ENCODE data around the gene ARPP21.

The ARPP21 gene

DNA sequence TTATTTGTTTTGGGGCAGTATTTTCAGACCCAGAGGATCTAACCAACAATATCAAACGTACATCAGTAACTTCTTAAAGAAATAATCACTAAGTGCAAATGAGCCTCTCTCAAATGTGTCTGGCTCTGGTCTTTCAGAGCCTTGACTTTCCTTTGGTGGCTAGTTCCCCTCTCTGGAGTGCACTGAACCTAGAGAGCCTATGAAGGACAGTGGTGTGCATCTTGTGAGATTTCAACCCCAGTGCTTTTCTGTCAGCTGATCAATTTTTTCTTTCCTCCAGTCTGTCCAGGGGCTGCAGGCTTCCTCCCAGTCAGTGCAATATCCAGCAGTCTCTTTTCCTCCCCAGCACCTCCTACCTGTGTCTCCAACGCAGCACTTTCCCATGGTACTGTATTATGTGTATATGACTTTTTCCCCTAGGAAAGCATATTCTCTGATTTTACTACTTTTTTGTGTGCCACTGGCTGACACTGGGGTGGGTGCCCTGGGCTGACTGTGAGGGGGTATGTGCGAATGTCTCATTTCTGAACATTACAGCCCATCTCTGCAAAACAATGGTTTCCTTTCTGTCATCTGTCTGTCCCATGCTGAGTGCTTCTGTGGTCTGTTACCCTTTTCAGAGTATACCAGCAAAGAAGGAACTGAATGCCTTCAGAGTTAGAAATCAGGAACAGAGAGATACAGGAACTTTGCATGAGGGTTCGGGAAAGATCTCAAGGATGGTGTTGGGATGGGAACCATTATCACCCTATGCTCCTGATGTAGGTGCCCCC lies 98.8 kb downstream of the ARPP21 start:
- DNase-seq: no peak

DNA sequence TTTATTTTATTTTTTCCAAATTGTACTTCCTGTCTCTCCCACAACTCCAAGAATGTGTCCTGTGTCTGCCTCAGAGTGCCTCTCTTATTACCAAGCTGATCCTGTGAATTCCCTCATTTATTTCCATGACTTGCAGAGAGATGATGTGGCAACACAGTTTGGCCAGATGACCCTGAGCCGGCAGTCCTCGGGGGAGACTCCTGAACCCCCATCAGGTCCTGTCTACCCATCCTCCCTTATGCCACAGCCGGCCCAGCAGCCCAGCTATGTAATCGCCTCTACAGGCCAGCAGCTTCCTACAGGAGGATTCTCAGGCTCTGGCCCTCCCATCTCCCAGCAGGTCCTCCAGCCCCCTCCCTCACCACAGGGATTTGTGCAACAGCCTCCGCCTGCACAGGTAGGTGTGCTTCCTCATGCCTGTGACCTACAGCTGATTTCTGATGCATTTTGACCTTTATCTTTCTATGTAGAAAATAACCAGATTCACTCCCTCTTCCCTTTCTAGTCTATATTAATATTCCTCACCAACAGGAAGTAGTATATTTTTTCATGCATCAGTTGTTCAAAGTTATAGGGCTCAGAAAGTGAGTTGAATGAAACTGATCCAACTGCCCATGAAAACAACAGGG lies 100.0 kb downstream of the ARPP21 start:
- no peak for DNase-seq

DNA sequence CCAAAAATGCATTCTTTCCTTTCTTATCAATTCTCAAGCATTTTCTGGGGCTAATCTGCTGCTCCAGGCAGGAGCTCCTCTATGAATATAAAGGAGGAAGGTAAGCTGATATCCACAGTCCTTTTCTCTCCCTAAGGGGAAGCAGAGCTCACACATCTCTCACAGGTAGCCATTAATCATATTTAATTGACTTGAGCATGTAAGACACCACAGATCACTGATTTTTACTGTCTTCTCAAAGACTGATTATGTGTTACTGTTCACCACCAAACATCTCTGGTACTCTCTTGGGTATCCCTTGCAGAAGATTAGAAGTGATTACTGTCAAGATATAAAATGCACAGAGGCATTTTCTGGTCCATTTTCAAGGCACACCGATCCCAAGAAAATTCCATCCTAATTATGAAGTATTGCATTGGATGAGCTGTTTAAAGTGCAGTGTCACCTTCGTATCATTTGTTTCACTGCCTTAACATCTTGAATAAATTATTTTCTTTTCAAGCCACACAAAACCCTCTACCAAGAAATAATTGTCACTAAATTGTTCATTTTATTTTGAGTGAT lies 100.7 kb downstream of the ARPP21 start:
- DNase-seq: no peak

DNA sequence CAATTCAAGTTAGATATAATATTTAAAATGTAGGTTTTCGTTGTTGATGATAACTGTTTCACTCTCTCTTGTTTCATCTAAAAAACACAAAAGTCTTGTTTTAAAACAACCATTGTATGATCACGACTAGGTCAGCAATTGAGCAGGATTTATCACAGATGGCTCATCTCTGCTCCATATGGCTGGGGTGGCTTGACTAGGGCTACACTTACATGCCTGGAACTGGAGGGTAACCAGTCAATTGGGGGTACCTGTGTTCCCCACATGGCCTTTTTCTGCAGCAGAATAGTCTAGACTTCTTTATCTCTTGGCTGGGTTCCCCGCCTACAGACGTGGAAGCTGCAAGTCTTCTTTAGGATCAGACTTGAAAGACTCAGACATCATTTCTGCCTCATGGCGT lies 103.9 kb downstream of the ARPP21 start:
- DNase-seq: no peak

DNA sequence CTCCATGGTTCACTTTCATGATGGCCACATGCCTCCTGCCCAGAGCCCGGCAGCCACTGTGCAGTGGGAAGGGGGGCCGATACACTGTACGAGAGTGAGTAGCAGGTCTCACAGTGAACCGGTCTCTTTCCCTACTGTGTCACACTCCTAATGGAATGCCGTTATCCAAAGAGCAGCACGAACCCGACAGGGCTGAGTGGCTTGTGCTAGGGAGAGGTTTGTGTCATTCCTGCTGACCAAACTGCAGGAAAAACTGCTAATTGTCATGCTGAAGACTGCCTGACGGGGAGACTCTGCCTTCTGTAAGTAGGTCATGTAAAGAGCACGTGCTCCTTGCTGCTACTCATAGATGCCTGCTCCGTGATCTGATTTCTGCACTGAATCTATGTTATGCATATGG lies 105.1 kb downstream of the ARPP21 start:
- no peak for DNase-seq

DNA sequence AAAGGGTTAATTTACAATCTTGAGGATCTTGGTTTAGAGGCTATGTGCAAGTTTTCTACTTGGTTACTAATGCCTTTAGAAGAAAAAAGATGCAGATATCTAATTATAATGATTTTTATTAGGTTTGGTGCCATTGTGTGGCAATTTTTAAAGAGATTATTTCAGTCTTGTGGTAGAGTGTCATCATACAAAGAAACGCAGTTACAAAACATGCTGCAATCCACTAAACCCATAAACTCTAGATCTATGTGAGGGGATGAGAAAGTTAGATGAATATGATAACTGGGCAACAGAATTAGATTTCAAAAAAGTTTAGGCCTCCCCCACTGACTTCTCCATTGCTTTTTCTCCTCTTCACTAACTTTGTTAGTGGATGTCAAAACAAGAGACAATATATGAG lies 106.0 kb downstream of the ARPP21 start:
- DNase-seq: no peak

DNA sequence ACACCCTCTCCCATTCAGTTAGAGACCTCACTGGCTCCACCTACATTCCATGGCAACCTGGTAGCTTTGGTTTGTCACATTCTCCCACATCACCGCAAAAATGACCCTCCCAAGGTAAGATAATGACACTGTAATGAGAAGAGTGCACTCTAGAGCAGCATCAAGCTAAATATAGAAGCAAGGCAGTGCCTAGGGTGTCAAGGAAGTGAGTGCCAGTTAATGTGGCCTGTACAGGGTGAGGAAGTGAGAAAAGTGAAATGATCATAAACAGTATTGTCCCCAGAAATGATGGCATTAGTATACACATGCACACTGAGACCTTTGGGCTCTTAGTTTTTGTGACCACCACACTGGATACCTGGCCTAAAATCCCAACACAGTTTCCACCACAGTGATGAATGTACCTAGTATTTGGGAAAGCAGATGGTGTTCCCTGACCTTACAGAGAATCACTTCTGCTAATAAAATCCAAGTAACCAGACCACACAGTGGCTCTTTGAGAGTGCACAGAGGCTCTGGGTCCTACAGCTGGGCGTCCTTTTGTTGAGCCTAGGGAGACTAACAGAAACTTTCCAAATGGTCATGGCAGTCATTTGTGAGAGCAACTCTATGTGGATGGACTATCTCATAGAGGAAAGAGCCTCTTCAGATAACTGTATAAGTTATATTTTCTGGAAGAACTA lies 106.6 kb downstream of the ARPP21 start:
- DNase-seq: no peak

DNA sequence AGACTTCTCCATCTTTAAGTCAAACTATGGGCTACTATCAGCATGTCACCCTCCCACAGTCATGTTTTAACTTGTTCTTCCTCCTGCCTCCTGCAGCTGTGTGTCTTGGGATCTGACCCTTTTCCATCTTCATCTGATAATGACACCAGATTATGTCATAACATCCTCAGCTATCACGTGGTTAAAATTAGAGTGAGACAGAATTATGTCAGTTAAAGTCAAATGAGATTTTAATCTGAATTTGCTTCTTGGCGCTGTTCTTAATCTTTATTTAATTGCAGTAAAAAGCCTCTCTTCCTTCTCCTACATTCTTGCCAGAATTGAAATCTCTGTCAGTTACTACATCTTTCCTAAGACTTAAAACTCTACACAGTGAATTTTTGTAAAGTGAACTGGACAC lies 107.2 kb downstream of the ARPP21 start:
- DNase-seq: no peak

DNA sequence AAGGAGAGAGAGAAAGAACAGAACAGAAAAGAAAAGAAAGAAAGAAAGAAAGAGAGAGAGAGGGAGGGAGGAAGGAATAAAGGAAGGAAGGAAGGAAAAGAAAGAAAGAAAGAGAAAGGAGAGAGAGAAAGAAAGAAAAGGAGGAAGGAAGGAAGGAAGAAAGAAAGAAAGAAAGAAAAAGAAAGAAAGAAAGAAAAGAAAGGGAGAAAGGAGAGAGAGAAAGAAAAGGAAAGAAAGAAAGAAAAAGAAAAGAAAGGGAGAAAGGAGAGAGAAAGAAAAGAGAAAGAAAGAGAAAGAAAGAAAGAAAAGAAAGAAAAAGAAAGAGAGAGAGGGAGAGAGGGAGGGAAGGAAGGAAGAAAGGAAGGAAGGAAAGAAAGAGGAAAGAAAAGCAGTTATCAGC lies 108.8 kb downstream of the ARPP21 start:
- no peak for DNase-seq

DNA sequence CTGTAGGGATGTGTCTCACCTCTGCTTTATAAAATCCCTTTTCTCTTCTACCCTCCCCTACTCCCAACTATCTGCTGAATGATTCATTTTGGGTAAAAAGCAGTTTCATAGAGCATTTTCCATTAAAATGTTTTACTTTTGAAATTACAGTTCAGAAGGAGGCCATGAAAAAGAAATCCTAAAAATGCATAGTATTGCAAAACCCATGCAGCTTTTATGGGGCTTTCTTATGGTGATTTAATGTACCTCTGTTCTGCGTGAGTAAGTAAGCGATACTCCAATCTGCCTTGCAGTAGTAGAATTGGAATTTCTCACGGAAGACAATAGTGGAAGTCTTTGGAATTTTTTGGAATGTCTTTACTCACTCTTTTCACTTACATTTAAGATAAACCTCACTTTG lies 111.9 kb downstream of the ARPP21 start:
- DNase-seq: no peak

DNA sequence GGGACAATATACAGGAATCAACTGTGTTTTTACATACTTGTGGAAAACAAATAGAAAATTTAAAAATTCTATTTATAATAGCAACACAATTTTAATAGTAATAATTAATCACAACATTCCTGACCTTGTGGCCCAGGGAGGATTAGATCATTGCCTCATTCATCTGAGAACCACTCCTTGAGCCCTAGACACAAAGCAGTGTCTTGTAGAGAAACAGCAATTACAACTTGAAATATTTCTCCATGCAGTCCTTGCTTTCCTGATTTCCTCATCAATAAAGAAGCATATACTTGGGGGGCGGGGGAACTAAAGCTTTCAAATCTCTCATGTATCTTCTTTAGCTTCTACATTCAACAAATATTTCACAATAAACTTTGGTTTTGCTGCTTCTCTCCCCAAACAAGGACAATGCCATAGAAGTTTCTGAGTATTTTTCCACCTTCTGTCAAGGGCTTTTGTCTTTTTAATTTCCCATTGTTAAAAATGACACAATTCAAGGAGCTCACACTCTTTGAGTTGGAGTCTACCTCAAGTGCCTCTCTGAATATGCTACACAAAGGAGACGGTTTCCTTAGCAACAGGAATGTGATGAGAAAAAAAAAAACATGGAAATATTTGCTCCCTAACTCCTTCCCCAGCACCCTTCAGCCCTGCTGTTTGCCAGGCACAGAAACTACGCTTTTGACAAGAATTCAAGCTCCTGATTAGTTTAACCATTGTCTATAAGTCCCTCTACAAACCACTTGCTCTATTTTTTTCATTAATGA lies 118.8 kb downstream of the ARPP21 start:
- no peak for DNase-seq

DNA sequence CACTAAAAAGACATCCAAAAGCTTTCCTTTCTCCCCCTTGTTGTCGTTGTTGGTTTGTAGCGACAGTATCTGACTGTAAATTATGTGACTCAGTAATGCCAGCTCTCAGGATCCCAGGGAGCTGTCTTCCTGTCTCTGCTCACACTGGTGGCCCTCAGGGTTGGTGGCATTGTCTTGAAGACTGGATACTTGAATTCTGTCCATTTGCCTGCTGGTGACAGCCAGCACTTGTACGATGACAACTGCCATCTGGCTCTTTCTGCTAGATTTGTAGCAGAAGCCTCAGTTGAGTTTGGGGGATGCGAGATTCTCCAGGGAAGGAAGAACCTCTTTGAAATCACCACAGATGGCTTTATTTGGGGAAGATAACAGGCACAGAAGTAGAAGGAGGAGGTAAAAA lies 120.8 kb downstream of the ARPP21 start:
- no peak for DNase-seq

DNA sequence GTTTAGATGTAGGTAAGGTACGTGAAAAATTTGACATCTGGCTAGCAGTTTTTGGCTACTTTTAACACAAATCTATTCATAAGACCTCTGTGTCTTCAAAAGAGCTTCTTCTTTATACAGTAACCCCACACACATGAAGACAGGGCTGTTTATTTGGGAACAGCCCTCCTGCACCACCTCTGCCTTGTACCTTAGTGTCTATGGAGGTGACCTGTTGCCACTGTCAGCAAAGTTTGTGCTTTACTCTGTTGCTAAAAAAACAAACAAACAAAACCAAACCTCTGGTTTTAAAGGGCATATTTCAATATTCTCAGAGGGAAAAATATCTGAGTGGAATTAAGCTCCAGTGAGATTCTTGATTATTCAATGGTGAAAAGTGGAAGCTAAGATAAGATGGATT lies 122.0 kb downstream of the ARPP21 start:
- no peak for DNase-seq

DNA sequence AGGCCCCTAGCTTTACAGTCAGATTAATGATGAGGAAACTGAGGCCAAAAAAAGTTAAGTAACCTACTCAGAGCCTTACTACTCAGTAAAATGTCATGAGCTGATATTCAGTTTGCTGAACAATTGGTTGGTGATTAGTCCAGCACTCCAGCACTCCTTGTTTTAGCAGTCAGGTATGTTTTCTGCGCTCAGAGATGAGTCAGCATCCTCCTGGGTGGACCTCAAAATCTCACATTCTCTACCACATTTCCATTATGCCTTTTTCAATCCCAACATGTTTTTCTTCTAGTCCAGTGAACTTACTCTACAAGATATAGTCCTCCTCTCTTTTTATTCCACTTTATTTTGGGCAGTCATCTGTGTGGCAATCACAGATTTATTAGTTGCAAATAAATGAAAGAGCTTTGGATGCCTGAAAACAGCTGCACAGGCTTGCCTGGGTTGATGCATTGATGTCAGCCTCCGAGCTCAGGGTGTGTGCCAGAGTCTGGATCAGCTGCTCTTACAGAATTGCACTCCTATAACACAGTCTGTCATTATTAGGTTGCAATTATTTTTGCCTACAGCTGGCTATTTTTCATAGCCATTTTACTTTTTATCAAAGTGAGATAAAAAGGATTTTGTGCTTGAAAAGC lies 133.2 kb downstream of the ARPP21 start:
- no peak for DNase-seq

DNA sequence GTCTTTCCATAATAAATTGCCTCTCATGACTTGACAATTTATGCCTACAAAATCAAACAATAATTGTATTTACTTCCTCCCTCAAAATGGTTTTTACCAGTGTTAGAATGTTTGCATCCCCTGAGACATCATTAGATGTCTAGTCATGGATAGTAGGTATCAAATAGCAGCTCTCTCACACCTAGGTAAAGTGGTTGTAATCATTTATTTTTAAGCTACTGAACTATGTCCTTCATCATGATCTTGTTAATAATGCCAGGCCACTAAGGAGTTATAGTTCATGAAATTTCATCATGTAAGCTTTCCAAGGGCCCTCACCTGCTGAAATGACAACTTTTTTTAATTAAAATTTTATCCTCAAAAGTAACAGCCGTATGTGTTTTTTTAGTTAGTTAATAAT lies 134.1 kb downstream of the ARPP21 start:
- no peak for DNase-seq

DNA sequence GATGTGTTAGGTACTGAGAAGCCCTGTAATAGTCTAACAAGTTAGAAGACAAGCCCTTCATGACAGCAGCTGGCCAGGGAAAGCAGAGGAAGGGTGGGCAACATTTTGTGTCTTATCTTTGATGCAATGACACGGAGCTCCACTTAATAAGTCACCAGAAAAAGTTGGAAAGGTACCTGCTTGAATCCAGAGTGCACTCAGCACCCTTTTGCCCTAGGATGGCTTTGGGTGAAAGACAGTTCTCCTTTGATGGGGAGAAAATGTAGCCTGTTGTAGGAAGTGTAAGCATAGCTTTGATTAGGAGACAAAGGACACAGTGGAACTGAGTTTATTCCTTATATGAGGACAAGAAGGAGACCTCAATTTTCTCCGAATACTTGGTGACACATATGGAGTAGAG lies 137.0 kb downstream of the ARPP21 start:
- no peak for DNase-seq

DNA sequence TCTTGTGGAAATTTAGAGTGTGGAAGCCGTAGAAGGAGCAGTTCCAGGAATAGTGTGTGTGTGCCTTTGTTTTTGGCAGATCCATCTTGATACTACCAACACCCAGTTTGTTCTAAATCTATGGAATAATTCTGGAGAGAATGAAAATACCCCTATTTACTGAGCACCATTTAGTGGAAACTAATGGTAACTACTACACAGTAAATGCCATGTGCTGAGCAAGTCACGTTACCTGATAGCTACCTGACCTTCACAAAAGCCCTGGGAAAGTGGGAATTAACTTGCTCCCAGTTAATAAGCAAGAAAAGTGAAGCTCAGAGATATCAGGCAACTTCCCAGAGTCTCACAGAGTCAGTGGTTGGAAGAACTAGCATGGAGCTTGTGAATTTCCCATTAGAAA lies 137.7 kb downstream of the ARPP21 start:
- no peak for DNase-seq

DNA sequence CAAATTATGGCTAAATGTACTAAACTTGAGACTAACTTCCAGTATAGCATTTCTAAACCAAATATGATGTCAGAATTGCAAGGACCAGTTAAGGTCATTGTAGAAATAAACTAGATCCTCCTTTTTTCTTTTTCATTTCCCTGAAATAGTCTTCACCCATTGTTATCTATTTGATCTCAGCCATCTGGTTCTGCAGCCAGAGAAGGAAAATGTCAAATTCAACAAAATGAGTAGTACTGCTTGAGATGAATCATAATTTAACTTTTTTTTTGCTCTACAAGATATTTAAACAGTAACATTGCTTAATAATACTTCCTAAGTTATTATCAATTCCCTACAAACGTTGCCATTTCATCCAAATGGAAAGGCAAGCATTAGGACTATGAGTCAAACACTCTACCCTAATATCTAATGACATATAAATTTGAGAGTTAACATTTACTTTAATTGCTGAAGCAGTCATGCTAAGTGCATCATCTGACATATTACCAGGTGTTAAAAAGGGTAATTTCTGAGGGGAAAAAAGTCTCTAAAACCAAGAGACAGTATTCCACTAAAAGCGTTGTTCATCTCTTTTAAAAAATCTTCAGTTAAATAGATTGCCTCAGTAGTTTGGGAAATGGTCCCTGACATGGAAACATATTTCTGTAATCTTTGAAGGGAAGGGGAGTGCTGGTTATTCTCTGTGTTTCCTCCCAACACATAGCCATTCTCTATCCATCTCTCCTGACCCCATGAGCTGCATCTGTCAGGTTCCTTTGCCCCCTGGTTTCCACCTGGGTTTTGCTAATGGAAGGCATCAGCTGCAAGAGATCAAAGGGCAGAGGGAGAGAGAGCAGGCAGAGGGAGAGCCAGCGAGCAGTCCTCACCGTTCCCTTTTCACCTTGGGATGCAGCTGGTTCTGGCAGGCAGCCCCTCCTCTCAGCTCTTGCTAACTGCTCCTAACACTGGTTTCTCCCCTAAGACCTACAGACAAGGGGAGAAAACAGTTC lies 138.5 kb downstream of the ARPP21 start:
- no peak for DNase-seq

DNA sequence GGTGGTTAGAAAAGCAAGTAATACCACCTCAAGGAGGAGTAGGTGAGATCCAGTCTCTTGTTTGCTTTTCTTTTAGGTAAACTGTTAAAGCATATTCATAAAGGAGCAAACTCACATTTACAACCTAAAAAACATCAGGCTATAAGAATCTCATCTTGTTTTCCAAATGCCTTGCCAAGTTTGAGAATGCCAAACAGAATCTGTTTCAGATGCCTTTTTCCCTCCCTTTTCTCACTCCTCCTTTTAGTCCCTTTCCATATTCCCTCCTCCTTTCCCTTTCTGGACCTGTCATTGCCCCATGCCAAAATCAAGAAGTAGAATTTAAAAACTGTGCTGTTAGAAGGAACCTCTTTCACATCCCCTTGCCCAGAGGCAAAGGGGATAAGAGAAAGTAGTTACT lies 140.3 kb downstream of the ARPP21 start:
- no peak for DNase-seq

DNA sequence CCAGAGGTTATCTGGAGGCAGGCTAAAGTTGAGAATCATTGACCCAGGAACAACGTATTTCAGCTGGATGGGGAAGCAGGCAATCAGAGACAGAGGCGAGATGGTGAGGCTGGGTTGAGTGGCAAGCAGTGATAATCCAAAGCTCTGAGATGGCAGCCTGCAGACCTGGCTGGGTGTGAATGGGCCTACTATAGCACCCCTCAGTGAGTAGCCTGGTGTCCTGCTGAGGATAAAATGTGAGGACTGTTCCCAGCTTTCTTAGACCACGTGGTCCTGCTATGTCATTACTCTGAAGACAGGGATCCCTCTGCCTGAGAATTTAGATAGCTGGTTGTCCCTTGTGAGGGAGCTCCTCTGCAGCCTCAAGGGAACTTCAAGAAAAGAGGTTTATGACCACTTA lies 141.5 kb downstream of the ARPP21 start:
- DNase-seq: no peak

DNA sequence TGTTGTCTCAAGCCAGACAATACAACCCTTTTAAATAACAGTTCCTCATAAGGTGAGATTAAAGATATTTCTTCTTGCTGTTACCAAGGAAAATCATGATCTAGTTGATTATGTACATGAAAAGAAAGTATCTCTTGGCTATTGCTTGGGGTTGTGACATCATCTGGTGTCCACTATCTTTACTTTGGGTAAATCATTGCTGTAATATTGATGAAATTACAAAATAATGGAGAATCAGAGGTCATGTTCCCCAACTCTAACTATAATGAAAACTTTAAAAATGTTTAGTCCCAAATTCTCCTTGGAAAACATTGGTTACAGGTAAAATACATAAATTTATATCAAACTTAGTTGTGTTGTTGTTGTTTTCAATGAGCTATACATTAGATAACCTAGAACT lies 142.2 kb downstream of the ARPP21 start:
- no peak for DNase-seq

Measured in NCI-H1417 treated with DMSO at 0.1 percent for 48 hours (cell line).